ENCODE data around the gene ZNF644.
"Not testable (repeated sequence)": the region's sequence is repeated elsewhere in the genome, so short reads cannot be mapped to it uniquely, and the experiment has no call there.

- TF ChIP-seq CTCF (IDR thresholded peaks at IDR 0.05; ENCODE audit: insufficient read depth, low read length); POLR2AphosphoS5 (IDR thresholded peaks at IDR 0.05; ENCODE audit: low read depth); REST (IDR thresholded peaks at IDR 0.05; ENCODE audit: insufficient replicate concordance, low read depth); SPI1 (IDR thresholded peaks at IDR 0.05; ENCODE audit: borderline replicate concordance, low read depth): not testable (repeated sequence)
Observed at GRCh38 chr1:91049551-91049950, 27.7 kb upstream of the ZNF644 start.

All from HL-60 (cell line).